H9 (cell line): ENCODE results near the gene EIF6. TPM values are rescaled to one million over a fixed set of nuclear protein-coding genes. Genes with fewer than 3 reads are reported as not detected.

Source experiments
- DNase-seq: peaks from one replicate; pipeline ENCODE4 v3.0.0-alpha.2; 2017
- H2AFZ ChIP-seq: one replicate; pipeline ENCODE4 v1.6.1; 2013; ENCODE audit warnings: mild to moderate bottlenecking, low read length, control low read depth, moderate library complexity
- H2AK5ac ChIP-seq: 2 replicates; pipeline ENCODE4 v1.6.1; 2013; ENCODE audit warnings: low read length, control low read depth, mixed read lengths; ENCODE audit not compliant: insufficient read length
- H2BK120ac ChIP-seq: one replicate; pipeline ENCODE4 v1.6.1; 2013; ENCODE audit warnings: low read depth, mild to moderate bottlenecking, low read length, control low read depth, inconsistent platforms; ENCODE audit not compliant: poor library complexity, severe bottlenecking
- H2BK12ac ChIP-seq: 2 replicates; pipeline ENCODE4 v1.6.1; 2013; ENCODE audit warnings: low read length, control low read depth, mixed read lengths, low read depth; ENCODE audit not compliant: insufficient read length
- H2BK15ac ChIP-seq: 2 replicates; pipeline ENCODE4 v1.6.1; 2013; ENCODE audit warnings: low read depth, low read length, control low read depth
- H2BK20ac ChIP-seq: one replicate; pipeline ENCODE4 v1.6.1; 2013; ENCODE audit warnings: low read depth, mild to moderate bottlenecking, low read length, control low read depth, inconsistent platforms; ENCODE audit not compliant: poor library complexity, severe bottlenecking
- H2BK5ac ChIP-seq: 2 replicates; pipeline ENCODE4 v1.6.1; 2013; ENCODE audit warnings: low read length, control low read depth, mixed read lengths; ENCODE audit not compliant: insufficient read length
- H3K14ac ChIP-seq: 2 replicates; pipeline ENCODE4 v1.6.1; 2013; ENCODE audit warnings: low read length, control low read depth; ENCODE audit not compliant: insufficient read depth
- H3K18ac ChIP-seq: 2 replicates; pipeline ENCODE4 v1.6.1; 2013; ENCODE audit warnings: low read depth, mild to moderate bottlenecking, mixed read lengths, low read length, control low read depth; ENCODE audit not compliant: insufficient read length
- H3K23ac ChIP-seq: 2 replicates; pipeline ENCODE4 v1.6.1; 2013; ENCODE audit warnings: low read length, control low read depth, mixed read lengths, low read depth; ENCODE audit not compliant: insufficient read length
- H3K23me2 ChIP-seq: 2 replicates; pipeline ENCODE4 v1.6.1; 2013; ENCODE audit warnings: low read depth, mild to moderate bottlenecking, mixed read lengths, low read length, control low read depth; ENCODE audit not compliant: insufficient read length, poor library complexity, severe bottlenecking
- H3K27ac ChIP-seq: 2 replicates; pipeline ENCODE4 v1.5.1; 2013; ENCODE audit warnings: low read length, control low read depth, mixed read lengths, low read depth; ENCODE audit not compliant: insufficient read length
- H3K27me3 ChIP-seq: 2 replicates; pipeline ENCODE4 v1.6.1; 2013; ENCODE audit warnings: low read length, control low read depth, inconsistent platforms; ENCODE audit not compliant: insufficient read depth
- H3K4ac ChIP-seq: 2 replicates; pipeline ENCODE4 v1.6.1; 2013; ENCODE audit warnings: low read depth, mild to moderate bottlenecking, control low read depth, inconsistent platforms, low read length, moderate library complexity
- H3K4me1 ChIP-seq: 2 replicates; pipeline ENCODE4 v1.6.1; 2013; ENCODE audit warnings: low read length, control low read depth, inconsistent platforms; ENCODE audit not compliant: insufficient read depth
- H3K4me2 ChIP-seq: 2 replicates; pipeline ENCODE4 v1.6.1; 2013; ENCODE audit warnings: low read length, control low read depth, mixed read lengths; ENCODE audit not compliant: insufficient read length, insufficient read depth
- H3K56ac ChIP-seq: 2 replicates; pipeline ENCODE4 v1.6.1; 2013; ENCODE audit warnings: low read depth, mild to moderate bottlenecking, mixed read lengths, low read length, control low read depth; ENCODE audit not compliant: insufficient read length
- H3K79me1 ChIP-seq: 2 replicates; pipeline ENCODE4 v1.6.1; 2013; ENCODE audit warnings: low read depth, mild to moderate bottlenecking, moderate library complexity, low read length, control low read depth, inconsistent platforms; ENCODE audit not compliant: insufficient read depth, poor library complexity, severe bottlenecking
- H3K79me2 ChIP-seq: 2 replicates; pipeline ENCODE4 v1.6.1; 2013; ENCODE audit warnings: low read length, control low read depth, inconsistent platforms; ENCODE audit not compliant: insufficient read depth
- H3K9ac ChIP-seq: 2 replicates; pipeline ENCODE4 v1.6.1; 2013; ENCODE audit warnings: low read length, control low read depth, mixed read lengths; ENCODE audit not compliant: insufficient read length; ENCODE audit errors: extremely low read depth
- H3K9me3 ChIP-seq: one replicate; pipeline ENCODE4 v1.6.1; 2013; ENCODE audit warnings: low read depth, low read length, inconsistent platforms; ENCODE audit not compliant: control insufficient read depth
- H3T11ph ChIP-seq: one replicate; pipeline ENCODE4 v1.6.1; 2013; ENCODE audit warnings: mild to moderate bottlenecking, low read length, control low read depth, inconsistent platforms
- H4K20me1 ChIP-seq: one replicate; pipeline ENCODE4 v1.6.1; 2013; ENCODE audit not compliant: control insufficient read depth, insufficient read length, insufficient read depth
- H4K5ac ChIP-seq: 2 replicates; pipeline ENCODE4 v1.6.1; 2013; ENCODE audit warnings: low read depth, mild to moderate bottlenecking, mixed read lengths, low read length, control low read depth; ENCODE audit not compliant: insufficient read length
- H4K8ac ChIP-seq: replicated peaks from 2 replicates; pipeline ENCODE4 v1.6.1; 2013; ENCODE audit warnings: low read length, control low read depth, mixed read lengths, low read depth; ENCODE audit not compliant: insufficient read length
- H4K91ac ChIP-seq: 2 replicates; pipeline ENCODE4 v1.6.1; 2013; ENCODE audit warnings: low read depth, mild to moderate bottlenecking, moderate library complexity, mixed read lengths, low read length, control low read depth; ENCODE audit not compliant: insufficient read length
- H3K27ac Mint-ChIP-seq, 3 experiments: 2 replicates in 2 of 3; 3 replicates in 1 of 3; pipeline ENCODE4 v1.8.0; 2020 to 2021; ENCODE audit warnings: mixed read lengths in 3 of 3, mild to moderate bottlenecking in 1 of 3, moderate library complexity in 1 of 3
- H3K27me3 Mint-ChIP-seq: 2 replicates; pipeline ENCODE4 v1.8.0; 2021; ENCODE audit warnings: low read depth, mild to moderate bottlenecking, moderate library complexity, mixed read lengths
- H3K36me3 Mint-ChIP-seq, 3 experiments: 2 replicates in 2 of 3; 3 replicates in 1 of 3; pipeline ENCODE4 v1.8.0; 2020 to 2021; ENCODE audit warnings: low read depth in 3 of 3, mixed read lengths in 3 of 3; ENCODE audit not compliant: insufficient read depth in 1 of 3
- H3K4me1 Mint-ChIP-seq, 2 experiments: 2 replicates each; pipeline ENCODE4 v1.8.0; 2020; ENCODE audit warnings: mixed read lengths in 2 of 2
- H3K4me3 Mint-ChIP-seq, 2 experiments: 2 replicates in 1 of 2; 3 replicates in 1 of 2; pipeline ENCODE4 v1.8.0; 2020 to 2021; ENCODE audit warnings: mild to moderate bottlenecking in 2 of 2, mixed read lengths in 2 of 2, moderate library complexity in 1 of 2
- H3K9me3 Mint-ChIP-seq, 2 experiments: 2 replicates in 1 of 2; 3 replicates in 1 of 2; pipeline ENCODE4 v1.8.0; 2020; ENCODE audit warnings: mild to moderate bottlenecking in 2 of 2, mixed read lengths in 2 of 2, moderate library complexity in 1 of 2
- WGBS: extraction: QIAGEN DNeasy Blood & Tissue Kit; methylation state at CpG from one replicate; pipeline ENCODE4 v1.1.7; 2013; ENCODE audit warnings: missing lambda C conversion rate, low lambda C conversion rate, mixed read lengths; ENCODE audit not compliant: insufficient read length; ENCODE audit errors: extremely low coverage; 5-methylcytosine and 5-hydroxymethylcytosine counted together
- total RNA-seq: library from RNA; stranded (reverse); gene quantifications from 2 replicates; pipeline ENCODE4 v1.2.1, GENCODE V29; 2021
- TF ChIP-seq, protein P1 (sequence below): fragments of 200-600 bp; sonication (generic); conservative IDR thresholded peaks from 3 replicates; pipeline ENCODE4 v1.8.0; 2021; ENCODE audit warnings: antibody characterized with exemption, mild to moderate bottlenecking

EIF6 gene
- total RNA-seq, 1 experiment from 2014 or later = 150 TPM

DNA sequence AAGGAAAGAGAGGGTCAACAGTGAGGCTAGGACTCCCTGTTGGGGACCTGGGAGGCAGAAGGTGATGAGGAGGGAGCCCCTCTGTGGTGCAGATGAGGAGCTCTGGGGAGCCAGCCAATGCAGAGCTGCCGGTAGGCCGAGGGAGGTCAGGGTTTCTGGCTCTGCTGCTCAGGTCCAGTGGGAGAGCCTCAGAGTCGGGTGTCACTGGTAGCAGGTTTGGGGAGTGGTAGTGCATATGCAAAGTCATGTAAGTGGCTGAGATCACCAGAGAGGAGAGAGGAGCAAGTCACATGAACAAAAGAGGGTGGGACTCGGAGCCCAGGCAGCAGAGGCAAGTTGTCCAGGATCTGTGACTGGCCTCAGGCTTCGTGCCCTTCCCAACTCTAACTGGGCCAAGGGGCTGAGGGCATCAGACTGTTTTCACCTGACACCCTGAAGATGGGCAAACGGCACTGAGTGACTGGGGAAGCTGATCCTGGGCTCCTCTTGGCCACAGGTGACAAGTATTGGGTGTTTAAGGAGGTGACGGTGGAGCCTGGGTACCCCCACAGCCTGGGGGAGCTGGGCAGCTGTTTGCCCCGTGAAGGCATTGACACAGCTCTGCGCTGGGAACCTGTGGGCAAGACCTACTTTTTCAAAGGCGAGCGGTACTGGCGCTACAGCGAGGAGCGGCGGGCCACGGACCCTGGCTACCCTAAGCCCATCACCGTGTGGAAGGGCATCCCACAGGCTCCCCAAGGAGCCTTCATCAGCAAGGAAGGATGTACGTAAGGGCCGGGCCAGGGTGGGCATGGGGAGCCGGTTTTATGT, 13.3 kb downstream of the EIF6 start:
- no peak overlapping the region for H3T11ph ChIP-seq
- no peaks in the 10 kb centered on the region for H3K23me2 ChIP-seq
- no peak overlapping the region for H4K5ac ChIP-seq
- H2BK12ac ChIP-seq = no peak overlapping the region
- TF ChIP-seq, protein P1, sequence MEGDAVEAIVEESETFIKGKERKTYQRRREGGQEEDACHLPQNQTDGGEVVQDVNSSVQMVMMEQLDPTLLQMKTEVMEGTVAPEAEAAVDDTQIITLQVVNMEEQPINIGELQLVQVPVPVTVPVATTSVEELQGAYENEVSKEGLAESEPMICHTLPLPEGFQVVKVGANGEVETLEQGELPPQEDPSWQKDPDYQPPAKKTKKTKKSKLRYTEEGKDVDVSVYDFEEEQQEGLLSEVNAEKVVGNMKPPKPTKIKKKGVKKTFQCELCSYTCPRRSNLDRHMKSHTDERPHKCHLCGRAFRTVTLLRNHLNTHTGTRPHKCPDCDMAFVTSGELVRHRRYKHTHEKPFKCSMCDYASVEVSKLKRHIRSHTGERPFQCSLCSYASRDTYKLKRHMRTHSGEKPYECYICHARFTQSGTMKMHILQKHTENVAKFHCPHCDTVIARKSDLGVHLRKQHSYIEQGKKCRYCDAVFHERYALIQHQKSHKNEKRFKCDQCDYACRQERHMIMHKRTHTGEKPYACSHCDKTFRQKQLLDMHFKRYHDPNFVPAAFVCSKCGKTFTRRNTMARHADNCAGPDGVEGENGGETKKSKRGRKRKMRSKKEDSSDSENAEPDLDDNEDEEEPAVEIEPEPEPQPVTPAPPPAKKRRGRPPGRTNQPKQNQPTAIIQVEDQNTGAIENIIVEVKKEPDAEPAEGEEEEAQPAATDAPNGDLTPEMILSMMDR = no peak
- Mint-ChIP-seq H3K4me3 (no peak overlapping the region), H3K27ac (peak overlapping the region in 1 of 3 experiments; percentile 91; a peak in 2 of 7 replicates), H3K9me3 (no peaks in the 10 kb centered on the region; a peak in 1 of 5 replicates), H3K4me1 (peaks cover 30 to 34% of the 10 kb centered on the region in 2 experiments), H3K27me3 (no peaks in the 10 kb centered on the region; the same call in 1 of the 2 replicates), H3K36me3 (peaks cover 0 to 55% (median 40%) of the 10 kb centered on the region in 3 experiments; a peak in 5 of 7 replicates)
- DNase-seq = peak; percentile 44
- no peaks in the 10 kb centered on the region; the same call in 1 of the 2 replicates for H3K4me1 ChIP-seq
- no peaks in the 10 kb centered on the region for H3K27me3 ChIP-seq
- no peak overlapping the region for H2AK5ac ChIP-seq
- H4K91ac ChIP-seq = no peak overlapping the region
- no peak overlapping the region for H3K18ac ChIP-seq
- H4K20me1 ChIP-seq = no peaks in the 10 kb centered on the region
- H2BK15ac ChIP-seq = no peak overlapping the region
- H3K14ac ChIP-seq = no peak overlapping the region
- WGBS = no CpG with 5 or more reads among the region's 20 CpGs
- no peak overlapping the region for H3K4ac ChIP-seq
- H3K9me3 ChIP-seq = no peaks in the 10 kb centered on the region
- H2BK120ac ChIP-seq = no peak overlapping the region
- no peak overlapping the region for H4K8ac ChIP-seq
- no peak overlapping the region for H3K27ac ChIP-seq
- no peak overlapping the region for H2AFZ ChIP-seq
- H2BK5ac ChIP-seq = no peak overlapping the region
- no peak overlapping the region for H3K4me2 ChIP-seq
- no peak overlapping the region for H3K9ac ChIP-seq
- no peak overlapping the region for H3K56ac ChIP-seq
- H3K79me1 ChIP-seq = no peaks in the 10 kb centered on the region
- no peaks in the 10 kb centered on the region for H3K79me2 ChIP-seq
- H3K23ac ChIP-seq = no peak overlapping the region
- H2BK20ac ChIP-seq = no peak overlapping the region
